Esophagus squamous epithelium (tissue), 4 donors: Measurements from ENCODE around the gene ARF3.

Experiments
- CTCF ChIP-seq, 6 experiments: fragments of 450-650 bp in 4 of 6; fragments of 200-600 bp in 2 of 6; sonication (generic) in 2 of 6; IDR thresholded peaks; one replicate each; pipeline ENCODE4 v1.5.1; 2016 to 2019; ENCODE audit warnings: antibody characterized with exemption in 6 of 6, mild to moderate bottlenecking in 4 of 6, moderate library complexity in 4 of 6
- POLR2A ChIP-seq, 4 donors: fragments of 450-650 bp; IDR thresholded peaks; one replicate each; pipeline ENCODE4 v1.6.1; 2017; ENCODE audit warnings: antibody characterized with exemption in 4 of 4, mild to moderate bottlenecking in 4 of 4, moderate library complexity in 3 of 4

GRCh38 chr12:48999371-49000131 lies 42.3 kb upstream of the ARF3 start, which contains the start of gene DDN:
- TF ChIP-seq CTCF (IDR thresholded peaks at IDR 0.05) (no peak), POLR2A (IDR thresholded peaks at IDR 0.05) (no peak)
